ENCODE measurements around the gene TRIM52.

The TRIM52 gene

DNA sequence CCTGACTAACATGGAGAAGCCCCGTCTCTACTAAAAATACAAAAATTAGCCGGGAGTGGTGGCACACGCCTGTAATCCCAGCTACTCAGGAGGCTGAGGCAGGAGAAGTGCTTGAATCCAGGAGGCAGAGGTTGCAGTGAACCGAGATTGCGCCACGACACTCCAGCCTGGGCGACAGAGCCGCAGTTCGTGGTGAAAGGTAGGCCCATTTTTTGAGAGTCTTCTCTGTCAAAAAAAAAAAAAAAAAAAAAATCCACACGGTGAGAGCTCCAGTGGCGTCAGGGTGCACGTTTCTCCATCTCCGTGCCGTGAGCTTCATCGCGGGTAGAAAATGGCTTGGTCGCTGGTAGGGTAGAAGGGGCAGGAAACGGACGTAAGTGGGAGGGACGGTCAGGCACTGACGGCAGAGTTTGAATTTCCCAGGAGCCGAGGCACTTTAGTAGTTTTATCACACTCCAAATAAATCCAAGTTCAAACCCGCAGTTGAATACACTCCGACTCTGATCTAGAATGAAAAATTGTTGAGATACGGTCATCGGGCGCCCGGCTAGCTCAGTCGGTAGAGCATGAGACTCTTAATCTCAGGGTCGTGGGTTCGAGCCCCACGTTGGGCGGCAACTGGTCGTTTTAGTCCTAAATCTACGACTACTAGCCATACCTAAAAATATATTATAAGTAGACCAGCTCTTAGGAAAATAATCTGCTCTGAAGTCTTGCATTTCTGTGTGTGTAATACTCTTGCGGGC lies 53.6 kb downstream of the TRIM52 start:
- TF ChIP-seq TEAD4 (IDR thresholded peaks at IDR 0.05) (peak; percentile 84), CEBPB (IDR thresholded peaks at IDR 0.05) (peak; percentile 47; the same call in 1 of the 2 replicates), REST (IDR thresholded peaks at IDR 0.05; ENCODE audit: low read depth) (no peak), FOXM1 (IDR thresholded peaks at IDR 0.05; ENCODE audit: borderline replicate concordance, low read depth) (no peak), RAD21 (IDR thresholded peaks at IDR 0.05; ENCODE audit: low read depth) (no peak), ZBTB7A (IDR thresholded peaks at IDR 0.05; ENCODE audit: low read depth) (no peak), EGR1 (IDR thresholded peaks at IDR 0.05) (no peak), YY1 (IDR thresholded peaks at IDR 0.05; ENCODE audit: low read depth) (no peak; the same call in 1 of the 2 replicates), TCF12 (IDR thresholded peaks at IDR 0.05; ENCODE audit: low read depth) (no peak), EP300 (IDR thresholded peaks at IDR 0.05; ENCODE audit: borderline replicate concordance) (no peak), TAF1 (IDR thresholded peaks at IDR 0.05; ENCODE audit: low read depth) (no peak), CREB1 (IDR thresholded peaks at IDR 0.05; ENCODE audit: low read depth) (no peak), MAX (IDR thresholded peaks at IDR 0.05) (peak; percentile 21; the same call in 1 of the 2 replicates), NFIC (IDR thresholded peaks at IDR 0.05) (no peak)
- TF ChIP-seq, protein P1, sequence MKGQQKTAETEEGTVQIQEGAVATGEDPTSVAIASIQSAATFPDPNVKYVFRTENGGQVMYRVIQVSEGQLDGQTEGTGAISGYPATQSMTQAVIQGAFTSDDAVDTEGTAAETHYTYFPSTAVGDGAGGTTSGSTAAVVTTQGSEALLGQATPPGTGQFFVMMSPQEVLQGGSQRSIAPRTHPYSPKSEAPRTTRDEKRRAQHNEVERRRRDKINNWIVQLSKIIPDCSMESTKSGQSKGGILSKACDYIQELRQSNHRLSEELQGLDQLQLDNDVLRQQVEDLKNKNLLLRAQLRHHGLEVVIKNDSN (IDR thresholded peaks at IDR 0.05) = no peak; the same call in 1 of the 2 replicates

GRCh38 chr5:181205761-181206649 lies 54.9 kb downstream of the TRIM52 start:
- TF ChIP-seq CEBPB (IDR thresholded peaks at IDR 0.05) (no peak), MAX (IDR thresholded peaks at IDR 0.05) (no peak), TCF12 (IDR thresholded peaks at IDR 0.05; ENCODE audit: low read depth) (no peak), REST (IDR thresholded peaks at IDR 0.05; ENCODE audit: low read depth) (no peak), CREB1 (IDR thresholded peaks at IDR 0.05; ENCODE audit: low read depth) (no peak)

Data from Ishikawa (cell line).